ENCODE results near the gene TMEM120B. TPM values are rescaled to one million over a fixed set of nuclear protein-coding genes. Genes with fewer than 3 reads are reported as not detected.
"Not testable (repeated sequence)": the region's sequence is repeated elsewhere in the genome, so short reads cannot be mapped to it uniquely, and the experiment has no call there.

The TMEM120B gene
- polyA plus RNA-seq, 3 donors: 10.4 to 16.8 (median 15.7) TPM

DNA sequence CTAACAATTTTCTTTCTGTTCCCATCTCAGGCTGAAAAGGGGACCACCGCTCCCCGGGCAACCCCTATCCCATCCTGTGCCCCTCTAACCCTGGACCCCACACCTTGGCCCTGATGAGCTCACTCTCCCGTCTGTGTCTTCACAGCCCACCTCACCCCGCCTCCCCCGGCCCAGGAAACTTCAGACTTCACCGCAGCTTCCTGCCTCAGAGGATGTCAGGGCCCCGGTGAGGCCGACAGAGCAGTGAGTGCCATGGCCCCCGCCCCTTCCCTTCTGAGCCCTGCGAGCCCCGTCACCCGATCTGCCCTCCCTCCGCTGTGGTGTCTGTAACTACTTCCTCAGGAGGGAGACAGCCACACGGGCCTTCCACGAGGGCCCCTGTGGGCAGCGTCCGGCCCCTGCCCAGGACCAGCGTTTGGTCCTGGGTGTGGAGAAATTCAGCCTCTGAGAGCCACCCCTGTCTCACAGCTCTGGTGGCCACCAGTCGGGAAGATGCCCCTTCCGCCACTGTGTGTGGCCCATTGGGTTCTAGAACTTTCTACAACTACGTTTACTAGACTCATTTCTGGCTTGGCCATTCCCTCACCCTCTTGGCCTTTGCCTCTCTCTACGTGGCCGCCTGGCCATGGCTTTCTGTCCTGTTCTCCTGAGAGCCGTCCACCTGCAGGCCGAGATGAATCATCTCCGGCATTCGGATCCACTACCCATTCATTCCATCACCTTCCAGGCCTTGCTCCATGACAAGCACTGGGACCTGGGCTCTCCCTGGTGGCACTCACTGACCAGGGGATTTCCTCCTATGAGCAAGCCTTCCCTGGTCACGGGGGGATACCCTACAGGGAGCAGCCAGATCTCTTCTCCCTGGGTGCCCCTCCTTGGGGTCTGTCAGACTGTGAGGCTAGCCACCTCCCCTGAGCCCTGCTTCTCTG, 77.5 kb downstream of the TMEM120B start:
- DNase-seq: no peak

DNA sequence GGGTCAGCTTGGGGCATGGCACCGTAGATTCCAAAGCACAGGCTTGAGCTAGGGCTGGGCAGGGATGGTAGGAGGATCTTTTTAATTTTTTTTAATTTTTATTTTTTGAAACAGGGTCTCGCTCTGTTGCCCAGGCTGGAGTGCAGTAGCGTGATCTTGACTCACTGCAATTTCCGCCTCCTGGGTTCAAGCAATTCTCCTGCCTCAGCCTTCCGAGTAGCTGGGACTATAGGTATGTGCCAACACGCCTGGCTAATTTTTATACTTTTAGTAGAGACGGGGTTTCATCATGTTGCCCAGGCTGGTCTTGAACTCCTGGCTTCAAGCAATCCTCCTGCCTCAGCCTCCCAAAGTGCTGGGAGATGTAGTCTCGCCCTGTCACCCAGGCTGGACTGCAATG, 78.2 kb downstream of the TMEM120B start:
- not testable (repeated sequence) for DNase-seq

DNA sequence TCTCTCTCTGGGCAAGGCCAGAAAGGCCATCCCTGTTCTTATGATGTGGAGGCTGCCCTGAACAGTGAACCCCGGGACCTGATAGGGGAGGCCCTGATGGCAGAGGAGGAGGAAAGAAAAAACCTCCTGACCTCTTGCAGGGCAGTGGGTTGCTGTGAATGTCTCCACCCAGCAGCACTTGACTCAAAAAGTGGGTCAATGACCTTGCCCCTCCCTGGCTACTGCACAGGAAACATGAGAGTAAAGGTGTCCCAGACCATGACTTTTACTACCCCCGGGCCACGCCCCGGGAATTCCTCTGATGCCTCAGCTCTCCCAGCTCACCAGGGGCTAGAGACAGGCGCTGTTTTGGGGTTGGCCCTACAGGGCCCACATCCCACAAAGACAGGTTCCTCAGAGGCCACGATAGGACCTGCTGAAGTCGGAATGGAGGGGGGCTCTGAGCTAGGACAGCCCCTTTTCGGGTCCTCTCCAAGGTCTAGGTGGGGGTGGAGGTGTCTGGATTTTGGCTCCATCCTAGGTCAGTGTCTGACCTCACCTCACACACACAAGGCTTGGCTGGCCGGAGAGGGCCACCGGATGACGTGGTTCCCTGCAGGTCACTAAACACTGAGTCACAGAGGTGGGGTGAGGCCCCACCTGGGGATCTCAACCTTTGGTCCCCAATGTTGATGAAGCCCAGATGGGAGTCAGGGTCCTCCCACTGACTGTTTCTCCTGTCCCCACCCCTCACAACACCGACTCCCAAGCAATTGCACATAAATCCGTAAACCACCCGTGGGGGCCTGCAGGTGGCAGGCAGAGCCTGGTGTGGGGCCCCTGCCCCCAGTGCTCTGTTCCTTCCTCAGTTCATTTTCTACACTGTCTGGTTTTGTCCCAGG, 79.4 kb downstream of the TMEM120B start:
- DNase-seq: no peak

DNA sequence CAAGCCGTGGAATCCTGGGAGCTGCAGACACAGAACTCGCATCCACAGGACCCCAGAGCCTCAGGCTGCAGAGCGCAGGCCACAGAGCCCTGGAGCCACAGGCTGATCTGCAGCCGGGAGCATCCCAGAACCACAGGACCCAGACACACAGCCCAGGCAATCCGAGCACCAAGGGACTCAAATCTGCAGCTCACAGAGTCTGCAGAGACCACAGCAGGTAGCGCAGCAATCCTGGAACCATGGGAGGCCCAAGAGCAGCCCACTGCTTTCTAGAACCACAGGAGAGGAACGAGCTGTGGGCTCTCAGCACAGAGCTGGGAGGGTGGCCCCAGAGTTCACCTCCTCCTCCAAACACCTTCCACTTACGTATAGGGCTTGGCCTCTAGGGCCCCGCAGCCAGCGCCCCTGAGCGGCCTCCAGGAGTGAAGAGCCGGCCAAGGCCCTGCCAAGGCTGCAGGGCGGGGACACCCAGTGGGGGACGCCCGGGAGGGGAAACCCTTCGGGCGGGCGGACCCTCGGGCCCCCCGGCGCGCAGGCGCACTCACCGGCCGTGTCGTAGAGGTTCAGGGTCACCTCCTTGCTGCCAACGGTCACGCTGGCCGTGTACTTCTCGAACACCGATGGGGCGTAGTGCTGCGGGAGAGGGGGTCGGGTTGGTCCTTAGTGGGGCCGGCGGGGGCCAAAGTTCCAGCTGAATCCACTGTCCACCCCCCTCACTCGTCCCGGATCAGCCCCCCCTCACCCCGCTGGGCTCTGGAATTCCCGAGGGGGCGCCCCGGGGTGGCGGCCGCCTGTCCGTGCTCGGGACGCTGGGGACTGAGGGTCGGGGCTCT, 80.3 kb downstream of the TMEM120B start:
- no peak for DNase-seq

DNA sequence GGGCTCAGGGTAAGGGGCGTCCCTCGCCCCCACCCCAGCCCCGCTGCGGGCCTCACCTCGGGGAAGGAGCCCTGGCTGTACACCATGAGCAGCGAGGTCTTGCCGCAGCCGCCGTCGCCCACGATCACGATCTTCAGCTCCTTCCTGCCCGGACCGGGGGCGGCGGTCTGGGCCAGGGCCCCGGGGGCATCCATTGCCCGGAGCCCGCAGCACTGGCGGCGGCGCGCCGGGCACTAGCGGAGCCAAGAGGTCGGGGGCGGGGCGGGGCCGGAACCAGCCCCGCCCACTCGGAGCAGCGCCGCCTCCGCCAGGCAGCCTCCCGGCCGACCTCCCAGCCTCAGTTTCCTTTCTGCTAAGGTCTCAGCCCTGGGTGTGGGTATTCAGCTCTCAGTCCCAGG, 80.9 kb downstream of the TMEM120B start, which contains the start of gene RHOF:
TSS of gene RHOF (minus strand) at position 249 of the 398 bp plus-strand sequence. CDS start at position 194, 55 bp downstream.
- DNase-seq: no peak

DNA sequence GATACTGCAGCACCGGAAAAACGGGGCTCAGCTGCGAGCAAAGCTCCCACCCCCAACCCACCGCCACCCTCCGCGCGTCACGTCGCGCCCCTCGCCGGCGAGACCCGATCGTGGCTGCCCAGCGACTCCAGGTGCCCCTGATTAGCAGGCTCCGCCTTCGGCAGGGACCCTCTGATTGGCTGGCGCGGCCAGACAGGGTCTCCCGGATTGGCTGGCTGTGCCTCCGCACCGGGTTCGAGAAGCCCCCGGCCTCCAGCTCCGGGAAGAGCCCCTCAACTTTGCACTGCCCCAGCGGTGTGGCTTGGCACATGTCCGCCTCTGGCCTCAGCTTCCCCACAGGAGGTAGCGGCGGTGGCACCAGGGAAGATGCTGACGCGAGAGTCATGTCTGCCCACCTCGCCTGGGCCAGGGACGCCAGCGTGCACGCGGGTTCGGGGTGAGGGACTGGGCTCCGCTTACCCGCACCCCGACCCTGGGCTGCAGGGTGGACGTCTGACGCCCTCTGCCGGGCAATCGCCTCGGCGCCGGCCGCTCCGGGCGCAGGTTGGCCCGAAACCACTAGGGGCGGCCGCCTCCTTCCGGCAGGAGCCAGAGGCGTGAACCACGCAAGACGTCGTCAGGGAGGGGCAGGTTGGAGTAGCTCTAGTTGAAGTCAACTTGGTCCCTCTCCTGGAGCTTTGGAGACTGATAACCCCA, 81.4 kb downstream of the TMEM120B start:
- peak; percentile 85 for DNase-seq

DNA sequence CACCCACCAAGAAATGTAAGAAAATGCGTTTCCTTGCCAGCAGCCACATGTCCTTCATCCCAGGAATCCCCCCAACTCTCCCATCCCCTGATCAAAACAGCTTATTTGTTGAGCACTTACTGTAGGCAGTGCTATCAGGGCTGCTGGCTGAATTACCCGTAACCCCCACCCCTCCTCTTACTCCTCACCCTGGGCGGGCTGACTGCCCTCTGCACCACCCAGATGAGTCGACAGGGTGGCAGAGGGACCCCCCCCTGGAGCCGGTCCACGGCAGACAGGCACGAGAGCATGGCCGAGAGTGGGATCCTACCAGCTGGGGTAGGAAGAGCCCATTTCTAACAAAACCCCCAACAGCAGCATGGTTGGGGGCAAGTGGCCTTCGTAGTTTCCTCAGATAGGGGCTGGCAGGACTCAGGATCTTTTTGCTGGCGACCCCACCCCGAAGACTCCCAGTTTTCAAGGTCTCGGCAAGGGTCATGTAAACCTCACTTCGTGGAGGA, 82.0 kb downstream of the TMEM120B start:
- no peak for DNase-seq

DNA sequence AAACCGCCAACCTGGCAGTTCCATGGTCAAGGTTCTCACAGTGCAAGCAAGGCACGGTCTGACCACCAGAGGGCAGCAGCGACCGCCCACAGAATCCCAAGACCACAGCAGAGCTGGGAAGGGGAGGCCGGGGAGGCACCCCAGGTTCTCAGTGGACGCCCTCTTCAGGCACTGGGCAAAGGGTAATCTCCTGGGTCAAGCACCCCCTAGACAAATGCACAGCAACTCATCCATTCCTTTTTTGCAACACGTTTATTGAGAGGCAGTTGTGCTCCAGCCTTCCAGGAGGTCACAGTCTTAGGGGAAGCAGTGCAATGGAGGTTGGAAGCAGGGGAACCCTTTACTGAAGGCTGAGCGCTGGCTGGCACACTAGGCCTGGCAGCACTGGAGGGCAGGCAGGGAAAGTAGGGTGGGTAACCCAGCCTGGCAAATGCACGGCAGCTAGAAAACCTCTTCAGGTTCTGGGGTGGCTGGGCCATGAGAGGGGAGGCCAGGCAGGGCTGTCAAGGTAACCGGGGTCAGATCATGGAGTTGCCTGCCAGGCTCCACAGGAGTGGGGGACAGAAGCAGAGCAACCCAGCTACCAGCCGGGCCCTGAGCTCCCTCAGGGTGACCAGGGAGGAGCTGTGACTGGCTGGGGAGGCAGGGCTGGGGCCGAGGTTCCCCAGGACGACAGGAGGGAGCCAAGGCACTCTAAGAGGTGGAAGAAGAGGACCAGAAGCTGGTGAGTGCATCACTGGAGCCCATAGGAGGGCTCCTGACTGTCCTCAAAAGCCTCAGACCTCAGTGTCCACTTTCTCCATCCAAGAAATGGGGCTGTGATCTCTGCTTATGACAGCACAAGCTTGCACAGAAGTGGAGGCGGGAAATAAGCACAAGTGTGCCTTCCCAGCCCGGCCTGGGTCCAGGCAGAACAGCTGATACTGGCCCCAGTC, 82.7 kb downstream of the TMEM120B start:
- DNase-seq: peak; percentile 87

DNA sequence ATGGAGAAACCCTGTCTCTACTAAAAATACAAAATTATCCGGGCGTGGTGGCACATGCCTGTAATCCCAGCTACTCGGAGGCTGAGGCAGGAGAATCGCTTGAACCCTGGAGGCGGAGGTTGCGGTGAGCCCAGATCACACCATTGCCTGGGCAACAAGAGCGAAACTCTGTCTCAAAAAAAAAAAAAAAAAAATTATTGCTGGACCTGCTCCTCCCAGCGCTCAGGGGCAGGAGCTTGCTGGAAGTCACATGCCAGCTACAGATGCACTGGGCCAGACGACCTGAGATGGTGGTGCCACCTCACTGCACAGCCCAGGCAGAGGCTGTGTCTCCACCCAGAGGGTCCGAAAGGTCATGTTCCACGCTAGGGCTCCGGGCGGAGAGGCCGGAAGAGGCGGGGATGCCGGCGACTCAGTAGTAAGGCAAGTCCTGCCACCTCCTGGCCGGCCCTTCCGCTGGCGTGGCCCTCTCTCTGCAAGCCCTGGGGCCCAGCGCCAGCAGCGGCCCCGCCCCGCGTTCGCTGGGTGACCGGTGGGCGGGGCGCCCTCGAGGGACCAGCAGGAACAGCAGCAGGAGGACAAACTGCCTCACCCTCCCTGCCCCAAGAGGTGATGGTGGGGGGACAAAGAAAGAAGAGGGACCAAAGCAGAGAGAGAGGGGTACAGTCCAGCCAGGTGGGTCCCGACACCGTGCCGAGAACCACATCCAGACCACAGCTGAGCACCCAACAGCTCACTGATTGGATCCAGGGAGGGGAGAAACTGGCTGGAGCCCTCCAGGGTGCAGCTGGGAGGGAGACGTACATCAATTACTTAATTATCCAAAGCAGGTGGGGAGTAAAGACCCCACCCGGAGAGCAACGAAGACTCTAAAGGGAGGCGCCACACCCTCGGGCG, 84.6 kb downstream of the TMEM120B start:
- DNase-seq: peak; percentile 85

DNA sequence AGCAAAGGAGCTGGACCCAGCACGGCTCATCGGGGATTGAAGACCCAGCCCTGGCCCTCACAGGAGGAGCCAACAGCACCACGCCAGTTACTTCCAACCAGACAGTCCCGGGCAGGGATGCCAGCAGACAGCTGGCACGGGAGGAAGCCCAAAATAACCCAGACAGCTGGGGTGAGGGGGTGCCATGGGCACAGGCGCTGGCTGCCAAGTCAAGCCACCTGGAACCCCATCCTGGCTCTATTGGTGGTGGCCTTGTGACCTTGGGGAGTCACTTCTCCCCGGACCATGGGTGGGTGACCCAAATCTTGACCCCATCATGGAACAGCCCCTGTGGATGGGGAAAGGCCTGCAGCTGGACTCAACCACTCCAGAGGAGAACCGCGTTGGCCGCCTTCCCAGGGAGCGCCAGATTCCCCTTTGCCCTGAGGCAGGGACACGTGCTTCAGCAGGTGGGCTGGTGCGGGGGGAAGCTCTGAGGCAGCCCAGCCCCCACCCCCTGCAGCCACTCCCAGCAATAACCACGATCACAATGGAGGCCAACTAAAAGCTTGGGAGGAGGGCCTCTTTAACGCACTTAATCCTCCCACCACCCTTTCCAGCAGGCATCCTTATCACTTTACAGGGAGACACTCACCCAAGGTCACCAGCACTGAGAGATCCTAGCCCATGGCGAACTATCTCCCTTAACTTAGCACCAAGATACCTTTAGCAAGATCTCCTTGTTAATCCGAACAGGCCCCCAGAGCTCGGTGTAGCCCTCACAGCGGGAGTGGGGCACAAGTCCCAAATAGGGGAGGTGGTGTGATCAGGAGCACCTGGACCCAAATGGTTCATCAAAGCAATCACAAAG, 85.6 kb downstream of the TMEM120B start:
- DNase-seq: no peak

DNA sequence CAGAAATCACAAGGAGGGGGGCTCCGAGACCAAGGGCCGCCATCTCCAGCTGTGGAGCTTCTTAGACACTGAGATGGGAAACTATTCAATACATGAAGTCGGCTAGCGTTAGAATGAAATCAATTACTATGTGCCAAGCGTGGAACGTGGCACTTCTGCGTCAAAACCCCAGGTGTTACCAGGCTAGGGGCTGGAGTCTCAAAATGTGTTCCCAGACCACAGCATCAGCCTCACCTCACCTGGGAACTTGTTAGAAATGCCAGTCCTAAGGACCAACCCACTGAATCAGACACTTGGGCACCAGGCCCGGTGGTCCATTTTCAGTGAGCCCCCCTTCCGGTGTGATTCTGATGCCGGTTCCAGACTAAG, 86.2 kb downstream of the TMEM120B start:
- DNase-seq: no peak

DNA sequence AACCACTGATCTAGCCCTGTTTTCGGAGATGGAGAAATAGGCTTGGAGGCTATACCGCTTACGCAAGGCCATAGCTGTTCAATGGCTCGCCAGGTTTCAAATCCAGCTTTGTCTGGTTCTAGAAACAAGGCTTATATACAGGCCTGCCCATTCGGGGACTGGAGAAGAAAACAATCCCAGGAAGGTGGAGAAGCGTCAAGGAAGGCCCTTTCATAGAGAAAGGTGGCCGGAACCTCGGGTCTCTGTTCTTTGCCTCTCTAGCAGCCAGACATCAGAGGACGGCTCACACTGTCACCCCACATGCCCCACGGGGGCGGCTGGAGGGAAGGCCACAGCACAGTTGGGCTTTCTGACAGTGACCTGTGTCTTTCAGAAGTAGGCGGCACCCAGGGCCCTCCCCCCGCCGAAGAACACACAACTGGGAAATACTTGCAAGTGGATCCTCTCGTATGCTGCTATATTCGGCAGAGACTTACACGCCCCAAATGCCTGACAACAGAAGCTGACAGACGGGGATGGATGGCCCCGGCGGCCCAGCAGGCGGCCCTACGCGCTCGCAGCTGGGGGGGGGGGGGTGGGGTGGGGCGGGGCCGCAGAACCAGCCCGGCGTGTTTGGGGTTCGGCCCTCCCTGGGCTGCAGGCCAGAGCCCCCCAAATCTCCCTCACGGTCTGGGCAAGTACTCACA, 86.7 kb downstream of the TMEM120B start:
- no peak for DNase-seq

DNA sequence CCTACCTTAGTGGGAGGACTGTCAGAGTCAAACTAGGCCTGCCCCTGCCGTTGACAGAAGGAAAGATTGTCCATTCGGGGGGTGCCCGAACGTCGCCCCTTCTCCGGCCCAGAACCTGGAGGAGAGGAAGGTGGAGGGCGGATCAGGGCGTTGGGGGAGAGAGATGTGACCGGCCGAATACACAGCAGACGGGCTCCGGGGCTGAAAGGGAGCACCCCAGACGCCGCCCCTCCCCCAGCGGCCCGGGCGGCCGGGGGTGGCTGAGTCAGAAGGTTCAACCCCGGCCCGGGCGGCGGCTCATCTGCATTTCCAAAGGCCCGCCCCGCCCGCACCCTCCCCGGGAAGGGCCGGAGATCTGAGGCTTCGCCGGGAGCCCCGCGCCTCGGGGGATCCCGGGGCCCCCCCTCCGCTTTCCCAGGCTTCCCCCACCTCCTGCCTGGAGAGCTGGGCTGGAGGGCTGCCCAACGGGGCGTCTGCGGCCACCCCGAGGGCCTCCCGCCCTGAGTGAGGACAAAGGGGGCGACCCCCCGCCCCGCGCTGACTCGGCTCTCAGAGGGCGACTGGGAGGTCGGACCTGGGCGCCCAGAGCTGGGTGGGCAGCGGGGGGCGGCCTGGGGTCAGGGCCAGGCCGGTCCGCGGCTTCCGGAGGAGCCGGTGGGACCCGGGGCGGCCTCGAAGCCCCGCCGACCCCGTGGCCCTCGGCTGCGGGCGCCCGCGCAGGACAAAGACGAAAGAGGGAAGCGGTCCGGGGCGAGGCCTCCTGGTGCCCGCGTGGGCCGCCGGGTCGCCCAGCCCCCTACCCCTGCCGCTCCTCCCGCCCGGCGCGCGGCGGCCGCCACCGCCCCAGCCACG, 87.5 kb downstream of the TMEM120B start:
- no peak for DNase-seq

DNA sequence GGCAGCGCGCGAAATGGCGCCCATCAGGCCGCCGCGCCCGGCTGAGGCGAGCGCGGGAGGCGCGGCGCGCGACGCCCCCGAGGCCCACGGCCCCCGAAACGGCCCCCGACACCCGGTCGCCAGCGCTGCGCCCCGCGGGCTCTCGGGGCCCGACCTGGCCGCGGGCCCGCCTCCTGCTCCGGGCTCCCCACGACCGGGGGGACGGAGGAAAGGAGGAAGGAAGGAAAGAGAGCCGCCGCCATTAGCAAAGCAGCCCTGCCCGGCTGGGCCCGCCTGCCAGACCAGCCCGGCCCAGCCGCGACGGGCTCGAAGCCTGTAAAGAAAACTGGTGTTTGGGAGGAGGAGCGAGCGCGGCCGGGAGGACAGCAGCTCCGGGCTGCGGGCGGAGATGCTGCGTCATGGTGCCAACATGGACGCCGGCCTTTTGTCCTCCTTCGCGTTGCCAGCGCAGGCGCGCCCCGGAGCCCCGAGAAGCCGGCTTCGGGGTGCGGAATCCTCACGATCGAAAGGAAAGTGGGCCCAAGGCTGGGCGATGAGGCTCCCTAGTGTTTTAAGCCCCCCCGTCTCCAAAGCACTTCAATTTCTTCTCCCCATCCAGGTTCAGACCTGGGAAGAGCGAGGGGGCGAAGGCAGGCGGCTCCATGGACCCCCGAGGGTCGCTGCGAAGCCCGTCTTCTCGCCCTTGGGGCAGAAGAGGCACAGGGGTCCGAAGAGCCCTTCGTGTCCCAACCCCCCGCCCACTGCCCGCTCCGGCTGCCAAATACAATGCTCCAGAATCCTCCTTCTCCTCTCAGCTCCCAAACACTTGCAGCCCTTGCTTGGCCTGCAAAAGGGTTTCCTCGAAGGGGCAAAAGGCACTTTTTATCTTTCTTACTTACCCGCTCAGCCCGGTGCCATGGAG, 88.4 kb downstream of the TMEM120B start:
- no peak for DNase-seq
